ENCODE data around the gene TMEM132A.

DNA sequence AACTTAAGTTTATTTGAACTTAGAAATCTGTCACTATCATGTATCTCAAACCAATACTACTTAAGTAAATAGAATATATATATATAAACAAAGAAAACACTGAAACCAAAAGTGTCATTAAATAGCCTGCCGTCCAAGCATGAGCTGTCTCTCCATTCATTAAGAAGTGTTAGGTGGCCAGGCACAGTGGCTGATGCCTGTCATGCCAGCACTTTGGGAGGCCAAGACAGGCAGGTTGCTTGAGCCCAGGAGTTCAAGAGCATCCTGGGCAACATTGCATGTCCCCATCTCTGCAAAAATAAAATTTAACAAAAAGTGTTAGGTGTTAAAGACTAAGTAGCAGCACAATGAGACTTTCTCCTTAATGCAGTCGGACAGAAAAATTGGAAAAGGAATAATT lies 61.2 kb downstream of the TMEM132A start:
- TF ChIP-seq, protein P1, sequence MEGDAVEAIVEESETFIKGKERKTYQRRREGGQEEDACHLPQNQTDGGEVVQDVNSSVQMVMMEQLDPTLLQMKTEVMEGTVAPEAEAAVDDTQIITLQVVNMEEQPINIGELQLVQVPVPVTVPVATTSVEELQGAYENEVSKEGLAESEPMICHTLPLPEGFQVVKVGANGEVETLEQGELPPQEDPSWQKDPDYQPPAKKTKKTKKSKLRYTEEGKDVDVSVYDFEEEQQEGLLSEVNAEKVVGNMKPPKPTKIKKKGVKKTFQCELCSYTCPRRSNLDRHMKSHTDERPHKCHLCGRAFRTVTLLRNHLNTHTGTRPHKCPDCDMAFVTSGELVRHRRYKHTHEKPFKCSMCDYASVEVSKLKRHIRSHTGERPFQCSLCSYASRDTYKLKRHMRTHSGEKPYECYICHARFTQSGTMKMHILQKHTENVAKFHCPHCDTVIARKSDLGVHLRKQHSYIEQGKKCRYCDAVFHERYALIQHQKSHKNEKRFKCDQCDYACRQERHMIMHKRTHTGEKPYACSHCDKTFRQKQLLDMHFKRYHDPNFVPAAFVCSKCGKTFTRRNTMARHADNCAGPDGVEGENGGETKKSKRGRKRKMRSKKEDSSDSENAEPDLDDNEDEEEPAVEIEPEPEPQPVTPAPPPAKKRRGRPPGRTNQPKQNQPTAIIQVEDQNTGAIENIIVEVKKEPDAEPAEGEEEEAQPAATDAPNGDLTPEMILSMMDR (conservative IDR thresholded peaks at IDR 0.05; ENCODE audit: low read depth, low read length): no peak
- no peak for TF ChIP-seq EZH2phosphoT487 (IDR thresholded peaks at IDR 0.05; ENCODE audit: borderline replicate concordance, low read length)
- TF ChIP-seq EZH2 (IDR thresholded peaks at IDR 0.05; ENCODE audit: low read length, unreplicated experiment): no peak

All from PC-3 (cell line).